SK-N-SH (cell line): ENCODE measurements around the gene CRELD2.

Experiments
- EP300 ChIP-seq, 2 experiments: IDR thresholded peaks; 2 replicates each; pipeline versions ENCODE4 v1.4.0 to v1.6.1; 2012; ENCODE audit warnings: borderline replicate concordance in 1 of 2, low read depth in 1 of 2, low read length in 1 of 2
- NFIC ChIP-seq: IDR thresholded peaks from 2 replicates; pipeline ENCODE4 v1.4.0; 2012; ENCODE audit warnings: borderline replicate concordance
- SMC3 ChIP-seq: IDR thresholded peaks from 2 replicates; pipeline ENCODE4 v1.6.1; 2012; ENCODE audit warnings: low read depth, low read length, improper control_type of control experiment
- TF ChIP-seq, protein P1 (sequence below): fragments of 200-600 bp; sonication (generic); IDR thresholded peaks from 2 replicates; pipeline ENCODE4 v1.6.1; 2017; ENCODE audit warnings: antibody characterized with exemption, mild to moderate bottlenecking, moderate library complexity

DNA sequence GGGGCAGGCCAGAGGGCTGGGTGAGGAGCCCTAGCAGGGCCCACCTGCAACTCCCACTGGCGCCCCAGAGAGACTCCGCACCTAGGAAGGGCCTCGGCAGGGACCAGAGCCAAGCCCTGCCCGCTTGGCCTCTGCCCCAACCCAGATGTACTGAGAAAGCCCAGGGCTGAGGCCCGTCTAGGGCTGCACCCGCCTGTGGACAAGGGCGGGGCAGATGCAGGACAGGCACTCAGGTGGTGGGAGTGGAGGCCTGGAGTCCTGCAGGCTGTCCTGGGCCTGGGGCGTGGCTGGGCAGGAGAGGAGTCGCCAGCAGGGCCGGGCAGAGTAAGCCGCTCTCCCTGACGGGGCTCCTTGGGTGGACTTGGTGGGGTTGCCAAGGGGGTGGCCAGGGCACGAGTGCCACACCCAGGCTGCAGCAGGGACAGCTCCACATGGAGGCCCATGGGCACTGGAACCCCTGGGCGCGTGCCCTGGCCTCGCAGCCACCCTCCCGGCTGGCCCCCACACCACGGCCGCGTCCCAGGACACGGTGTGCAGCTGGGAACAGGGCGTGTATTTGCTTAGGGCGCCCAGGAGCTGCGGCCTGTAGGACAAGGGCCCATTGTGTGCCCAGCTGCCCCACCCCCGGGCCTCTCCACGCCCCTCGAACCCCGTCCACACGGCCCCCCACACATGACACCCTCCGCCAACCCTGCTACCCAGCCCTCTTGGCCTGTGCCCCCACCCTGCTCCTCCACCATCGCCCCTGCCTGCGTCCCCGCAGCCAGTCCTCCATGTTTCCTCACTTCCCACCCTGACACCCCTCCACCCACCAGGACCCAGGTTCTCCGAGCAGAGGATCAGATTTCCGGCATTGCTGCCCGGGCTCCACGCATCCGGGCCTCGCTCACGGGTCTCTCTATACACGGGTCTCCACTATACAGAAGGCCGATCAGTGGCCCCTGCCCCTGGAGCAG lies 30.8 kb downstream of the CRELD2 start:
- TF ChIP-seq, protein P1, sequence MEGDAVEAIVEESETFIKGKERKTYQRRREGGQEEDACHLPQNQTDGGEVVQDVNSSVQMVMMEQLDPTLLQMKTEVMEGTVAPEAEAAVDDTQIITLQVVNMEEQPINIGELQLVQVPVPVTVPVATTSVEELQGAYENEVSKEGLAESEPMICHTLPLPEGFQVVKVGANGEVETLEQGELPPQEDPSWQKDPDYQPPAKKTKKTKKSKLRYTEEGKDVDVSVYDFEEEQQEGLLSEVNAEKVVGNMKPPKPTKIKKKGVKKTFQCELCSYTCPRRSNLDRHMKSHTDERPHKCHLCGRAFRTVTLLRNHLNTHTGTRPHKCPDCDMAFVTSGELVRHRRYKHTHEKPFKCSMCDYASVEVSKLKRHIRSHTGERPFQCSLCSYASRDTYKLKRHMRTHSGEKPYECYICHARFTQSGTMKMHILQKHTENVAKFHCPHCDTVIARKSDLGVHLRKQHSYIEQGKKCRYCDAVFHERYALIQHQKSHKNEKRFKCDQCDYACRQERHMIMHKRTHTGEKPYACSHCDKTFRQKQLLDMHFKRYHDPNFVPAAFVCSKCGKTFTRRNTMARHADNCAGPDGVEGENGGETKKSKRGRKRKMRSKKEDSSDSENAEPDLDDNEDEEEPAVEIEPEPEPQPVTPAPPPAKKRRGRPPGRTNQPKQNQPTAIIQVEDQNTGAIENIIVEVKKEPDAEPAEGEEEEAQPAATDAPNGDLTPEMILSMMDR = no peak
- TF ChIP-seq NFIC (no peak), EP300 (IDR thresholded peaks at IDR 0.05; ENCODE audit: borderline replicate concordance in 1 of 2, low read depth in 1 of 2, low read length in 1 of 2) (no peak), SMC3 (no peak)
